Activated CD4-positive, alpha-beta T cell treated with anti-CD3 and anti-CD28 coated beads, Interleukin-2, amount 10 ng/mL, durations not matched to agents 7 days and 5 days (primary cell): ENCODE measurements around the gene NPTXR. TPM values are rescaled to one million over a fixed set of nuclear protein-coding genes. Genes with fewer than 3 reads are reported as not detected.
"Not testable (repeated sequence)": the region's sequence is repeated elsewhere in the genome, so short reads cannot be mapped to it uniquely, and the experiment has no call there.

Source experiments
- CTCF ChIA-PET: fragments of 350-600 bp; sonication (Branson Sonifier 250); formaldehyde crosslinking; loops from one replicate; lab custom pipeline; 2021; ENCODE audit warnings: antibody characterized with exemption; lab: Charles Lee
- POLR2A ChIA-PET: fragments of 350-600 bp; sonication (Branson Sonifier 250); formaldehyde crosslinking; loops from one replicate; lab custom pipeline; 2021; ENCODE audit warnings: antibody characterized with exemption; lab: Charles Lee
- DNase-seq: peaks from one replicate; pipeline ENCODE4 v3.0.0-alpha.2; 2020
- H3K27ac Mint-ChIP-seq: one replicate; pipeline ENCODE4 v1.8.0; 2021; ENCODE audit warnings: mild to moderate bottlenecking, moderate library complexity, mixed read lengths
- H3K27me3 Mint-ChIP-seq: one replicate; pipeline ENCODE4 v1.8.0; 2021; ENCODE audit warnings: mixed read lengths
- H3K36me3 Mint-ChIP-seq: one replicate; pipeline ENCODE4 v1.8.0; 2021; ENCODE audit warnings: low read depth, mixed read lengths
- H3K4me1 Mint-ChIP-seq: one replicate; pipeline ENCODE4 v1.8.0; 2021; ENCODE audit warnings: mixed read lengths
- H3K4me3 Mint-ChIP-seq: one replicate; pipeline ENCODE4 v1.8.0; 2021; ENCODE audit warnings: mild to moderate bottlenecking, moderate library complexity, mixed read lengths
- H3K9me3 Mint-ChIP-seq: one replicate; pipeline ENCODE4 v1.8.0; 2021; ENCODE audit warnings: mixed read lengths
- total RNA-seq, 2 experiments: library from RNA; stranded (reverse); gene quantifications; one replicate each; pipeline ENCODE4 v1.2.3, GENCODE V29; 2021

NPTXR gene
- total RNA-seq, 2 experiments from 2014 or later: 1.1 to 1.2 TPM

DNA sequence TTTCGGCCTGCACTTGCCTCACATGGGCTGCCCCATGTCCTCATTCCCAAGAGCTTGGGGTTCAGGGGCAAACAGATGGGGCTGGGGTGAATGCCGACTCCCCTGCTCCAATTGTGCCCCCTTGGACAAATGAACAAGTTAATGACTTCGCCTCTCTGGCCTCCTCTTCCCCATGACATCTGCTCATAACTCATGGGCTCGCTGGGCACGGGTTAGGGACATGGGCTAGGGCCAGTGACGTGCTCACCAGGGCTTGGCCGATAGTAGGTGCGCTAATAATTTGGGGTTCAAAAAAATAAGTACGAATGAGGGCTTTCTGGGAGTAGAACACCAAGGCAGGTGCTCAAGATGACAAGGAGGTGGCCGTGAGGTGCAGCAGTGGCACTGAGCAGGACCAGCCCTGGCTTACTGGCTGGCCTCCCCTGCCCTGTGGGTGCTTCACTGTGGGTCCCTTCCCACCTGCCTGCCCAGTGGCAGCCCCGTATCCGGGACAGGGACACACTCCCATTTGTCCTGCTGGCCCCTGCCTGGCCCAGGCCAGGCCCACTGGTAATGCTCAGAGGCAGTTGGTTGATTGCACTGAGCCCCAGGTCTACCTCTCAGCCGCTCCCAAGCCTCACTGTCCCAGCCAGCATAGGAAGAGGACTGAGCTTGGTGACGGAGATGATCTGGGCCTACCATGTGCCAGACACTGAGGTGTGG lies 15.9 kb upstream of the NPTXR start:
- POLR2A ChIA-PET: no interaction called here
- Mint-ChIP-seq H3K9me3 (no peaks in the 10 kb centered on the region), H3K27ac (no peak overlapping the region), H3K4me1 (no peaks in the 10 kb centered on the region), H3K27me3 (peaks cover 9% of the 10 kb centered on the region), H3K4me3 (no peak overlapping the region), H3K36me3 (no peaks in the 10 kb centered on the region)
- DNase-seq: no peak
- CTCF ChIA-PET: interaction anchor here (4.7 kb wide), 1 partner anchor 9 kb away, joined by 34 read pairs; no protein-coding TSS in a partner anchor

DNA sequence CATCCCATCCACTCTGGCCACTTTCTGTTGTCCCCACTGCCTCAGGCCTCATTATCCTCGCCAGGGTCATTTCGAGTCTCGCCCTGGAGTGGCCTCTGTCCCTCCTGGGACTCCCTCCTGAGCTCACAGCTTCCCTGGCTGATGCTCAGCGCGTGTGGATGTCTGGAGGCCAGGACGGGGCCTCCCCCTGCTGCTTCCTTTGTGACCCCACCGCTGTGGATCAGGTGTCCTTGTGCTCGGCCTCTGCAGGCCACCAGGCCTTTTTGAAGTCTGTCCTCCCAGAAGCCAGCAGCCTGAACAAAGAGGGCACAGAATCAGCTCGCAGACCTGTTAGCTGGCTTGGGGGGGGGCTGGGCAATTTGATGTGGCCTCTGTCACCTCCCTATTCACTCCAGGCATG lies 14.7 kb upstream of the NPTXR start:
- no peaks in the 10 kb centered on the region for H3K4me1 Mint-ChIP-seq
- H3K9me3 Mint-ChIP-seq: no peaks in the 10 kb centered on the region
- peaks cover 9% of the 10 kb centered on the region for H3K27me3 Mint-ChIP-seq
- H3K27ac Mint-ChIP-seq: no peak overlapping the region
- CTCF ChIA-PET: interaction anchor here (4.7 kb wide), 1 partner anchor 11 kb away, joined by 34 read pairs; no protein-coding TSS in a partner anchor
- POLR2A ChIA-PET: no interaction called here
- no peaks in the 10 kb centered on the region for H3K36me3 Mint-ChIP-seq
- no peak for DNase-seq
- no peak overlapping the region for H3K4me3 Mint-ChIP-seq

DNA sequence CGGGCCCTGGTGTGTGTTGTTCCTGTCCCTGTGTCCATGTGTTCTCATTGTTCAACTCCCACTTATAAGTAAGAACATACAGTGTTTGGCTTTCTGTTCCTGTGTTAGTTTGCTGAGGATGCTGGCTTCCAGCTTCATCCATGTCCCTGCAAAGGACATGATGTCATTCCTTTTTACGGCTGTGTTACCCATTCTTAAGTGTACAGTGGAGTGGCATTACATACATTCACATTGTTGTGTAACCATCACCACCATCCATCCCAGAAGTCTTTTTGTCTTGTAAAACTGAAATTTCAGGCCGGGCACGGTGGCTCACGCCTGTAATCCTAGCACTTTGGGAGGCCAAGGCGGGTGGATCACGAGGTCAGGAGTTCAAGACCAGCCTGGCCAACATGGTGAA lies 10.6 kb upstream of the NPTXR start:
- H3K27me3 Mint-ChIP-seq, H3K4me1 Mint-ChIP-seq, H3K36me3 Mint-ChIP-seq, DNase-seq, H3K27ac Mint-ChIP-seq, POLR2A ChIA-PET, H3K4me3 Mint-ChIP-seq, H3K9me3 Mint-ChIP-seq: not testable (repeated sequence)
- CTCF ChIA-PET: interaction anchor here (1.2 to 6.0 kb wide), 4 partner anchors 11 to 87 kb away, joined by 3 to 29 read pairs (median 4); partner anchors contain the start of gene NPTXR

DNA sequence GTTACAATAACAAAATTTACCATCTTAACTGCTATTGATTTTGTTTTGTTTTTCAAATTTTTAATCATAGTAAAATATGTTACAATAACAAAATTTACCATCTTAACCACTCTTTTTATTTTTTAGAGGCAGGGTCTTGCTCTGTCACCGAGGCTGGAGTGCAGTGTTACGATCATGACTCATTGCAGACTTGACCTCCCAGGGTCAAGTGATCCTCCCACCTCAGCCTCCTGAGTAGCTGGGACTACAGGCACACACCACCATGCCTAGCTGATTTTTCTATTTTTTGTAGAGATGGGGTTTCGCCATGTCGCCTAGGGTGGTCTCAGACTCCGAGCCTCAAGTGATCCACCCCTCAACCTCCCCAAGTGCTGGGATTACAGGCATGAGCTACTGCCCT lies 10.1 kb upstream of the NPTXR start:
- H3K4me3 Mint-ChIP-seq, H3K27ac Mint-ChIP-seq, H3K36me3 Mint-ChIP-seq, H3K9me3 Mint-ChIP-seq, H3K4me1 Mint-ChIP-seq, DNase-seq: not testable (repeated sequence)
- CTCF ChIA-PET: interaction anchor here (0.7 to 6.0 kb wide), 4 partner anchors 15 to 964 kb away, joined by 3 to 29 read pairs (median 3); no protein-coding TSS in a partner anchor
- POLR2A ChIA-PET: interaction anchor here (0.6 kb wide), 2 partner anchors 14 to 107 kb away, joined by 3 to 4 read pairs; no protein-coding TSS in a partner anchor
- H3K27me3 Mint-ChIP-seq: peaks cover 10% of the 10 kb centered on the region

DNA sequence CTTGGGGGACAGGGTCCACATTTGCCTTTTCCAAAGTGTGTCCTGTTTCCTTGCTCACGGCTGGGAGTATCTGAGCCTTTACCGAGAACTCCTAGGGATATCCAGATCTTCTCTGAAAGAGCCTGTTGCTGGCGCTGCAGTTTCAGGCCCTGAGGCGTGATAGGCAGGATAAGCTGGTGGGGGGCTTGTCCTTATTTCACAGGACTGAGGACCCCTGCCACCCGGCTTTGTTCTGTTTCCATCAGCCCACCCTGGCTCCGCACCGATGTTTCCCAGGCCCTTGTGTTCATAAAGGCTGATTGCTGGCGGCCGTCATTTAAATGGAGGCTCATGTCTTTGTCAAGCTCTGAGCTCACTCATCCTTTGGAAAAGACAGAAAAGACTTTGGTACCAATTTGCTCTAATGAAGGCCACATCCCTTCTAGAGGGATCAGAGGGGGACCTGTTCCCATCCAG lies 9.4 kb upstream of the NPTXR start:
- Mint-ChIP-seq H3K4me3 (no peak overlapping the region), H3K4me1 (no peaks in the 10 kb centered on the region), H3K27me3 (peaks cover 11% of the 10 kb centered on the region), H3K36me3 (no peaks in the 10 kb centered on the region), H3K27ac (no peak overlapping the region), H3K9me3 (no peaks in the 10 kb centered on the region)
- no peak for DNase-seq
- POLR2A ChIA-PET: interaction anchor here (0.6 kb wide), 1 partner anchor 106 kb away, joined by 3 read pairs; no protein-coding TSS in a partner anchor
- CTCF ChIA-PET: interaction anchor here (0.6 to 6.0 kb wide), 5 partner anchors 16 to 963 kb away, joined by 3 to 29 read pairs (median 3); no protein-coding TSS in a partner anchor

DNA sequence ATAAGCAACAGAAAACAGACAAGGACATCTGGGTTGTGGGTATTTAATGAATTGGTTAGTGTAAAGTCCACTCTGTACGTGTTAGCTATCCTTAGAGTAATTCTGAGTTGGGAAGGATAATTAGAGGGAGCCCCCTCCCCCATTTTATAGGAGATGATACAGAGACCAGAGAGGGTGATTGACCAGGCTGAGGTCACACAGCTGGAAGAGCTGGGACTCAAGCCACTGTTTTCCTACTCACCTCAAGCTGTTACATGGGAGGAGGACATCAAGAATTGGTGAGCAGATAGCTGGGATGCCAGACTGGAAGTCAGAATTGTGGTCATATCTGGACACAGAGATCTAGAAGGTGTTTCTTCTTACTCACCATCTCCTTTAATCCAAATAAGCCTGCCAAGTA lies 8.7 kb upstream of the NPTXR start:
- H3K9me3 Mint-ChIP-seq: no peaks in the 10 kb centered on the region
- no peaks in the 10 kb centered on the region for H3K4me1 Mint-ChIP-seq
- H3K27ac Mint-ChIP-seq: no peak overlapping the region
- H3K27me3 Mint-ChIP-seq: peaks cover 15% of the 10 kb centered on the region
- no peak for DNase-seq
- no peak overlapping the region for H3K4me3 Mint-ChIP-seq
- ChIA-PET CTCF (interaction anchor here (0.6 to 6.0 kb wide), 2 partner anchors 17 to 270 kb away, joined by 3 to 29 read pairs; no protein-coding TSS in a partner anchor), POLR2A (no interaction called here)
- H3K36me3 Mint-ChIP-seq: no peaks in the 10 kb centered on the region

DNA sequence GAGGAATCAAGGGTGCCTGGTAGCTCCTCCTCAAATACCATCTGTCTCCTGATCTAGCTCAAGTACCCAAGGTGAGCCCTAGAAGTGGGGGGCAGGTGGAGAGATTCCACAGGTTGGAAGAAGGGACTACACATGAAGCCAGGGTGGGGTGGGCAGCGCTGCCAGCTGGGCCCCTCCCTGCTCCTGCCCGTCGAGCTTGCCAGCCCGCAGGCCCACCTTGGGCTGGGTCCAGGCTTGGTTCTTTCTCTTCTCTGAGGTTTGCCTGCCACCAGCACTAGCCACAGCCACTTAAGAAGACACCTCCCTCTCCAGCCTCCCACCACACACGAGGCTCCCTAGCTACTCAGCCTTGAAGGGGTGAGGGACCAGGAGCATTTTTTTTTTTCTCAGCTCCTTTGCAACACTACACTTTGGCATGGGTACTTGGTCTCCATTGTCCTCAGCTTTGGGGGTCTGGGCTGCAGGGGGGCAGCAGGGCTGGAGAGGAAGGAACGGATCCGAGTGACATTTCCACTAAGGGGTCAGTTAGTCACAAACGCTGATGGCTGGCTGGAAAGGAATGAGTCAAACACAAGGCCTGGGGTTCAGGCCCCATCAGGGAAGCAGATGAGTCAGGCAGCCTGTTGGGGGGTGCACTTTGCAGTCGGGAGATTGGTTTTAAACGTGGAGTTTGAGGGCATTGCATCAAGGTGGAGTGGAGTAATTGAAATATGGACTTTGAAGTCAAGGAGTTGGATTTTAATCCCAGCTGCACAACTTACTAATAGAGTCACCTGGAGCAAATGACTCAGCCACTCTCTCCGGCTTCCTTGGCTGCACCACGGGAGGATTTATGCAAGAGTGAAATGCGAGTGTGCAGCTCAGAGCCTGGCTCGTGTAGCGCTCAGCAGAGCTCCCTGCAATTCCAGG lies 7.4 kb upstream of the NPTXR start:
- H3K36me3 Mint-ChIP-seq: no peaks in the 10 kb centered on the region
- DNase-seq: no peak
- POLR2A ChIA-PET: no interaction called here

DNA sequence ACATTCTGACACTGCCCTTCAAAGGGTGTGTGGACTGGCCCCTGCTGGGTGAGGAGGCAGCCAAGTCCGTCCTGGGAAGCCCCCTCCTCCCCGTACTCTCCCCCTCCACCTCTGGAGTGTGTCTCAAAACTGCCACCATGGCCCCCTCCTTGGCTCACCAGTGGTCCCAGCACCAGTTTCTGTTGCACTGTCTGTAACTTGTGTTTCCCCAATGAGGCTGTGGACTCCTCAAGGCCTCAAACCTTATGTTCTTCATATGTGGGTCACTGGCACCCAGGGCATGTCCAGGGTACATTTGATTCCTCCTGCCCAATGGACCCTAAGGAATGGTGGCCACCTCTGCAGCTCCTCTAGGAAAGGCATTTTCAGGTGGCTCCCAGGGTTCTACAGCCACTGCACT lies 6.6 kb upstream of the NPTXR start:
- H3K4me1 Mint-ChIP-seq: no peaks in the 10 kb centered on the region
- H3K9me3 Mint-ChIP-seq: no peaks in the 10 kb centered on the region
- POLR2A ChIA-PET: no interaction called here
- H3K36me3 Mint-ChIP-seq: no peaks in the 10 kb centered on the region
- H3K27ac Mint-ChIP-seq: no peak overlapping the region
- H3K27me3 Mint-ChIP-seq: peaks cover 19% of the 10 kb centered on the region
- H3K4me3 Mint-ChIP-seq: no peak overlapping the region
- CTCF ChIA-PET: interaction anchor here (0.6 to 6.0 kb wide), 3 partner anchors 19 to 430 kb away, joined by 3 to 29 read pairs (median 3); no protein-coding TSS in a partner anchor
- no peak for DNase-seq

More for the DNA sequence above, 7.4 kb upstream of the NPTXR start:
- CTCF ChIA-PET: interaction anchor here (0.6 to 6.0 kb wide), 4 partner anchors 18 to 431 kb away, joined by 3 to 29 read pairs (median 3); no protein-coding TSS in a partner anchor
- Mint-ChIP-seq H3K4me3 (no peak overlapping the region), H3K27ac (no peak overlapping the region), H3K4me1 (no peaks in the 10 kb centered on the region), H3K27me3 (peaks cover 20% of the 10 kb centered on the region), H3K9me3 (no peaks in the 10 kb centered on the region)

DNA sequence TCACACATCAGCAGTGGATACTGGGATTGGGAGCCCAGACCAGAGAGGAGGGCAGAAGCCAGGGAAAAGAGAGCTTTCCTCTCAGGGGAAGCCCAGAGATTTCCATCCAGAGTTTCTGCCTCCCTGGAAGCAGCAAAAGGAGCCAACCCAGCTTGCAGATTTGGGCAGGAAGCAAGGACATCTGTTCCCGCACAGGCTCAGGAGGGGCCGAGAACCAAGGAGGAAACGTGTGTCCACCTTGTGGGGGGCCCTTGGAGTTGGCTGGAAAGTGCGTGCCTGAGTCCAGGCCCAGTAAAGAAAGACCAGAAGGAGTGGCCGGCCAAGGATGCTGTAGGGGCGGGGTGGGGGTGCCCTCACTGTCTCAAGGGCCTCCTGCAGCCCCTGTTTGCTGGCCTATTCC lies 6.0 kb upstream of the NPTXR start:
- DNase-seq: no peak
- peaks cover 24% of the 10 kb centered on the region for H3K27me3 Mint-ChIP-seq

DNA sequence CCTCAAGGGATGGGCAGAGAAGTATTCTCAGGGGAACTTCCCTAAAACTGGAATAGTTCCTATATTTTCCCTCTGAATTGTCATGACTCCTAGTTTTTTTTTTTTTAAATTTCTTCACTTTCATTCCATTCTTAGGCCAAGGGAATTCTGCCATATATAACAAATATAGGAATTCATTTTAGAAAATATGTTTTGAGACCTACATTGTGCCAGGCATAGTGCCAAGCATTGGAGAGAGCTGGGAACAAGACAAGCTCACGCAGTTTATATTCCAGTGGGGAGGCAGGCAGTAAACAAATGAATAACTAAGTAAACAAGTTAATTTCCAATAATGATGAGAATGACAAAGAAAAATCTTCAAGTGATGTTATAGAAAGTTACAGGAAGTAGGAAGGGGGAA lies 2.6 kb upstream of the NPTXR start:
- H3K4me3 Mint-ChIP-seq: no peak overlapping the region
- H3K27ac Mint-ChIP-seq: no peak overlapping the region
- POLR2A ChIA-PET: no interaction called here
- H3K4me1 Mint-ChIP-seq: peaks cover 5% of the 10 kb centered on the region
- no peak for DNase-seq
- H3K9me3 Mint-ChIP-seq: no peaks in the 10 kb centered on the region
- H3K36me3 Mint-ChIP-seq: no peaks in the 10 kb centered on the region
- peaks cover 40% of the 10 kb centered on the region for H3K27me3 Mint-ChIP-seq
- CTCF ChIA-PET: interaction anchor here (1.9 kb wide), 1 partner anchor 23 kb away, joined by 8 read pairs; no protein-coding TSS in a partner anchor

More for the DNA sequence above, 6.0 kb upstream of the NPTXR start:
- Mint-ChIP-seq H3K27ac (no peak overlapping the region), H3K4me1 (no peaks in the 10 kb centered on the region), H3K9me3 (no peaks in the 10 kb centered on the region), H3K36me3 (no peaks in the 10 kb centered on the region), H3K4me3 (no peak overlapping the region)
- ChIA-PET CTCF (interaction anchor here (0.9 to 6.0 kb wide), 3 partner anchors 19 to 81 kb away, joined by 3 to 29 read pairs (median 3); no protein-coding TSS in a partner anchor), POLR2A (no interaction called here)

DNA sequence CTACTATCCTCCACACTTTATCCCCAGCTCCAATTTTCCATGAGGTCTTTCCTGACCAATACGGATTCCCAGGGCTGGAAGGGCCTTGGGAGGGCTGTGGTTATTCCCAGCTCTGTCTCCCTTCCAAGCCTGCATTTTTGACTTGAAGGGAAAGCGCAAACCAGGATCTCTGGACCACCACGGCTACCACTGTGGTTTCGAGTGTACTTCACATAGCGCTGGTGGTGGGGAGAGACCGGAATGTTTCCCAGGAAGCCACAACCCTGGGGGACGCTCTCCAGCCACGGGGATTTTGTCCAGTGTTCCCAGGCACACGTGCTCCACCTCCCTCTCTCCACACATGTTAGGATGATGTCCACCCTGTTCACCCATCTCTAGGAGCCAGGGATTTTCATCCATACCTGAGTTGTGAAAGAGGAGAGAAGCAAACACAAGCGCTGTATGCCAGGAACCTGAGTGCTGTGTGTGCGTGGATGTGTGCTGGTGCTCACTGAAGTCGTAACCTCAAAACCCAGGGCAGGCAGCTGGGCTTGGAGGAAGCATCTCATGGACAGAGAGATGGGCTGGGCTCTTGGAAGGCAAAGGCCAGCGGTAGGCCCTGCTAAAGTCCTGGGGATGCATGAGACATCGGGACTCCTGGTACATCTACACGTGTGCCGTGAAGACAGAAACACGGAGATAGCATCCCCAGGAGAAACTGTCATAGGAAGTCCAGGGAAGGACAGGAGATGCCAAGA lies 1.3 kb upstream of the NPTXR start:
- POLR2A ChIA-PET: no interaction called here
- H3K27ac Mint-ChIP-seq: no peak overlapping the region
- CTCF ChIA-PET: interaction anchor here (1.4 kb wide), 1 partner anchor 25 kb away, joined by 3 read pairs; no protein-coding TSS in a partner anchor
- peak overlapping the region; percentile 48 for H3K4me3 Mint-ChIP-seq
- H3K9me3 Mint-ChIP-seq: no peaks in the 10 kb centered on the region
- peaks cover 47% of the 10 kb centered on the region for H3K27me3 Mint-ChIP-seq
- no peak for DNase-seq
- H3K36me3 Mint-ChIP-seq: no peaks in the 10 kb centered on the region
- H3K4me1 Mint-ChIP-seq: peaks cover 5% of the 10 kb centered on the region
